Nephron progenitor cell (in vitro differentiated cells): ENCODE data around the gene SRGAP3.

Experiments used
- DNase-seq: peaks from one replicate; pipeline ENCODE4 v3.0.0; 2021
- H3K27ac Mint-ChIP-seq: 2 replicates; pipeline ENCODE4 v1.8.0; 2021; ENCODE audit warnings: mild to moderate bottlenecking, moderate library complexity, mixed read lengths
- H3K27me3 Mint-ChIP-seq: 2 replicates; pipeline ENCODE4 v1.8.0; 2021; ENCODE audit warnings: mild to moderate bottlenecking, low read depth, mixed read lengths; ENCODE audit not compliant: poor library complexity
- H3K36me3 Mint-ChIP-seq: 2 replicates; pipeline ENCODE4 v1.8.0; 2021; ENCODE audit warnings: low read depth, mixed read lengths
- H3K4me1 Mint-ChIP-seq: 2 replicates; pipeline ENCODE4 v1.8.0; 2021; ENCODE audit warnings: mixed read lengths
- H3K4me3 Mint-ChIP-seq: 2 replicates; pipeline ENCODE4 v1.8.0; 2021; ENCODE audit warnings: mild to moderate bottlenecking, moderate library complexity, mixed read lengths
- H3K9me3 Mint-ChIP-seq: 2 replicates; pipeline ENCODE4 v1.8.0; 2021; ENCODE audit warnings: mild to moderate bottlenecking, moderate library complexity, mixed read lengths
- CTCF ChIP-seq: fragments of 200-600 bp; sonication (generic); IDR thresholded peaks from 2 replicates; pipeline ENCODE4 v1.5.0; 2021; ENCODE audit warnings: antibody characterized with exemption

Gene SRGAP3

GRCh38 chr3:9260305-9260704, 10.9 kb upstream of the SRGAP3 start:
- no peak overlapping the region for H3K27ac Mint-ChIP-seq
- no peak for TF ChIP-seq CTCF
- DNase-seq, result no peak
- H3K4me1 Mint-ChIP-seq, result peaks cover 7% of the 10 kb centered on the region
- H3K36me3 Mint-ChIP-seq, result peaks cover 7% of the 10 kb centered on the region
- H3K27me3 Mint-ChIP-seq, result peaks cover 14% of the 10 kb centered on the region
- H3K9me3 Mint-ChIP-seq, result peaks cover 73% of the 10 kb centered on the region
- H3K4me3 Mint-ChIP-seq, result no peak overlapping the region

GRCh38 chr3:9257092-9257491, 7.6 kb upstream of the SRGAP3 start:
- Mint-ChIP-seq H3K9me3 (peaks cover 42% of the 10 kb centered on the region), H3K36me3 (no peaks in the 10 kb centered on the region), H3K4me1 (peaks cover 39% of the 10 kb centered on the region), H3K27ac (no peak overlapping the region), H3K4me3 (no peak overlapping the region), H3K27me3 (peaks cover 16% of the 10 kb centered on the region)
- TF ChIP-seq CTCF, result no peak
- no peak for DNase-seq

- DNase-seq, result no peak
- Mint-ChIP-seq H3K4me1 (peaks cover 46% of the 10 kb centered on the region), H3K36me3 (no peaks in the 10 kb centered on the region), H3K27ac (no peak overlapping the region), H3K27me3 (peaks cover 16% of the 10 kb centered on the region), H3K4me3 (no peak overlapping the region), H3K9me3 (peaks cover 35% of the 10 kb centered on the region)
- no peak for TF ChIP-seq CTCF
Measured at GRCh38 chr3:9255976-9256375, 6.5 kb upstream of the SRGAP3 start.

GRCh38 chr3:9254764-9255163, 5.3 kb upstream of the SRGAP3 start:
- Mint-ChIP-seq H3K4me1 (peaks cover 51% of the 10 kb centered on the region), H3K9me3 (peaks cover 28% of the 10 kb centered on the region), H3K27me3 (peaks cover 16% of the 10 kb centered on the region), H3K36me3 (no peaks in the 10 kb centered on the region), H3K27ac (no peak overlapping the region), H3K4me3 (no peak overlapping the region)
- no peak for DNase-seq
- no peak for TF ChIP-seq CTCF

- Mint-ChIP-seq H3K27ac (no peak overlapping the region), H3K27me3 (peaks cover 15% of the 10 kb centered on the region), H3K4me1 (peaks cover 66% of the 10 kb centered on the region), H3K36me3 (no peaks in the 10 kb centered on the region), H3K4me3 (no peak overlapping the region), H3K9me3 (peaks cover 17% of the 10 kb centered on the region)
- no peak for DNase-seq
- no peak for TF ChIP-seq CTCF
Measured at GRCh38 chr3:9253327-9253726, 3.9 kb upstream of the SRGAP3 start.

- H3K4me3 Mint-ChIP-seq, result no peak overlapping the region
- H3K36me3 Mint-ChIP-seq, result no peaks in the 10 kb centered on the region
- H3K27ac Mint-ChIP-seq, result no peak overlapping the region
- peaks cover 87% of the 10 kb centered on the region for H3K4me1 Mint-ChIP-seq
- DNase-seq, result no peak
- no peaks in the 10 kb centered on the region for H3K9me3 Mint-ChIP-seq
- H3K27me3 Mint-ChIP-seq, result peaks cover 14% of the 10 kb centered on the region
- no peak for TF ChIP-seq CTCF
Measured at GRCh38 chr3:9251055-9251786, 1.8 kb upstream of the SRGAP3 start.
